ENCODE results near the gene CLDN12. TPM values are rescaled to one million over a fixed set of nuclear protein-coding genes. Genes with fewer than 3 reads are reported as not detected.

CLDN12 gene
- 14.7 and 14.8 TPM in 2 replicates for total RNA-seq

DNA sequence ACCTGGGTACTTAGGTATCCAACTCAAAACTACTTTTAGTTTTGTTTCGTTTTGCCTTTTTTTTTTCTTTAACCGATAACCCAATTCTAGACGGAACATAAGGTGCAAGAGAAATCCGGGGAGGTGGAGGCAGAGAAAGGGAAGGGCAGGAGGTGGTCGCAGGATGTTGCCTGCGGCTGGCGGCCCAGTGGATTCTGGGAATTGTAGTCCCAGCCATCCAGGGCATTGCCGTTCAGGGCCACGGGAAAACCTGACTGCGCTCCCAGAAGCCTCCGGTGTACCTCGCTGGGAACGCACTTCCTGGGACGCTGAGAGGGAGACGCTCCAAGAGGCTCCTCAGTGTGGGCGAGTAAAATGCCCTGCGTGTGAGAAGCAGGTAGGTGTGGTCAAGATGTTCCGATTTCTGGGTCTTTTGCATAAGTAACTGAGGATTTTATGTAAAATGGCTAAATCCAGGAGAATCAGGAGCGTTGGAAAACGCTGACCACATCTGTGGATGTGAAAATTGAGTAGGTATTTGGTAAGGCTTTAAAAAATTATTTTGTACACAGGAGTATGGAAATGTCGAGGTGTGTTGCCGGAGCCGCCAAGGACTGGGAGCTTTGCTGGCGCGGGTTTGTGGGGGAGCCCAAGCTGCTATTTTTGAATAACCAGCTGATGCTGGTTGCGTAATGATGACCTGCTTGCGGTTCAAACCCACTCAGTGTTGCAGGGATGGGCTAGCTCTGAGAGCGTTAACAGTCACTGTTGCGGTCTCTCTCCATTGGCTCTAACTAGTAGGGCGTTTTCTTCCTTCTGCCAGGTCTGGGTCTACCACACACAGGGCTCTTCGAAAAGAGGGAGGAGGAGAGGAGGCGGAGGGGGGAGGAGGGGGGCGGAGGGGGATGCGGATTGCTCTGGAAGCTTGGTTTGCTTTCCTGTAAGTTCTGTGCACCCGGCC, at the start of gene CLDN12:
Gene CLDN12 (plus strand): TSS at position 288 of the 940 bp plus-strand sequence. CDS start 9,216 bp downstream, outside the sequence.

Other genes starting within 250 kb of the CLDN12 start
- 29.4 and 72.7 TPM in 2 replicates for gene STEAP1, start 249.0 kb upstream of the CLDN12 start, total RNA-seq
- gene STEAP2, start 191.7 kb upstream of the CLDN12 start, total RNA-seq = 3.8 and 21.7 TPM in 2 replicates
- gene CFAP69, start 158.3 kb upstream of the CLDN12 start, total RNA-seq = 1.8 and 4.1 TPM in 2 replicates
- not detected in 2 replicates for gene FAM237B, start 82.2 kb upstream of the CLDN12 start, total RNA-seq
- gene GTPBP10, start 56.7 kb upstream of the CLDN12 start, total RNA-seq = 11.4 and 16.4 TPM in 2 replicates
- not detected in 2 replicates for gene PTTG1IP2, start 66.2 kb downstream of the CLDN12 start, total RNA-seq
- gene CDK14, start 192.9 kb downstream of the CLDN12 start, total RNA-seq = 15.9 and 17.7 TPM in 2 replicates